ENCODE measurements around the gene ANKRD44.
"Not testable (repeated sequence)": the region's sequence is repeated elsewhere in the genome, so short reads cannot be mapped to it uniquely, and the experiment has no call there.

ANKRD44 gene

GRCh38 chr2:197011021-197011417 lies 299.6 kb downstream of the ANKRD44 start:
- DNase-seq = no peak

GRCh38 chr2:197010200-197011020 lies 300.2 kb downstream of the ANKRD44 start:
- DNase-seq = peak in 1 of 3 experiments; percentile 20

- DNase-seq = not testable (repeated sequence)
Observed at GRCh38 chr2:197008741-197009341, 301.7 kb downstream of the ANKRD44 start.

- no peak for DNase-seq
Observed at GRCh38 chr2:197007716-197008628, 302.6 kb downstream of the ANKRD44 start.

GRCh38 chr2:197001921-197002320 lies 308.7 kb downstream of the ANKRD44 start:
- no peak for DNase-seq

GRCh38 chr2:196995757-196996314 lies 314.7 kb downstream of the ANKRD44 start:
- no peak for DNase-seq

GRCh38 chr2:196994764-196995163 lies 315.8 kb downstream of the ANKRD44 start:
- no peak for DNase-seq

GRCh38 chr2:196993617-196994016 lies 317.0 kb downstream of the ANKRD44 start:
- no peak for DNase-seq

GRCh38 chr2:196992466-196992865 lies 318.1 kb downstream of the ANKRD44 start:
- DNase-seq = no peak

GRCh38 chr2:196990788-196991461 lies 319.7 kb downstream of the ANKRD44 start:
- peak in 2 of 3 experiments; percentile 9 to 48 for DNase-seq

- DNase-seq = no peak
Observed at GRCh38 chr2:196990092-196990491, 320.5 kb downstream of the ANKRD44 start.

GRCh38 chr2:196989496-196989895 lies 321.1 kb downstream of the ANKRD44 start:
- DNase-seq = no peak

GRCh38 chr2:196988639-196989038 lies 321.9 kb downstream of the ANKRD44 start:
- peak in 2 of 3 experiments; percentile 22 to 24 for DNase-seq

- DNase-seq = peak; percentile 53 to 80 (median 63)
Observed at GRCh38 chr2:196987649-196988364, 322.8 kb downstream of the ANKRD44 start.

GRCh38 chr2:196987298-196987648 lies 323.3 kb downstream of the ANKRD44 start:
- DNase-seq = peak in 1 of 3 experiments; percentile 18

GRCh38 chr2:196985511-196986183 lies 324.9 kb downstream of the ANKRD44 start:
- DNase-seq = no peak

- DNase-seq = no peak
Observed at GRCh38 chr2:196984903-196985302, 325.7 kb downstream of the ANKRD44 start.

- no peak for DNase-seq
Observed at GRCh38 chr2:196983934-196984333, 326.6 kb downstream of the ANKRD44 start.

- DNase-seq = peak; percentile 9 to 80 (median 62)
Observed at GRCh38 chr2:196980473-196980872, 330.1 kb downstream of the ANKRD44 start.

- peak in 2 of 3 experiments; percentile 7 to 61 for DNase-seq
Observed at GRCh38 chr2:196980001-196980400, 330.6 kb downstream of the ANKRD44 start.

- DNase-seq = no peak
Observed at GRCh38 chr2:196977507-196977906, 333.1 kb downstream of the ANKRD44 start.

All from NCI-H1417 (cell line).